GM12878 (cell line): ENCODE measurements around the gene PPP3CB. TPM values are rescaled to one million over a fixed set of nuclear protein-coding genes. Genes with fewer than 3 reads are reported as not detected.

Experiments used
- ATAC-seq: fragments of 200-7000 bp; cut with Tn5 transposase; 3 replicates; pipeline ENCODE4 v1.9.1; 2020; ENCODE audit warnings: mild to moderate bottlenecking, moderate library complexity
- BruUV-seq: library from RNA; stranded (reverse); fragments of 400-500 nt; replicated peaks from 2 replicates; lab custom pipeline; 2021; lab: Mats Ljungman, UMichigan
- CTCF ChIA-PET: fragments of 300-600 bp; sonication (Branson Sonifier 250); formaldehyde crosslinking; extraction: SDS; loops from one replicate; lab custom pipeline; 2021; ENCODE audit warnings: inconsistent platforms; lab: Yijun Ruan, JAX
- POLR2A ChIA-PET: fragments of 350-600 bp; formaldehyde crosslinking; extraction: SDS; loops from one replicate; lab custom pipeline; 2021; ENCODE audit warnings: inconsistent platforms; lab: Charles Lee
- RAD21 ChIA-PET: fragments of 300-600 bp; sonication (Branson Sonifier 250); formaldehyde crosslinking; loops from one replicate; lab custom pipeline; 2023; ENCODE audit warnings: antibody characterized with exemption; ENCODE audit not compliant: unreplicated experiment; lab: Charles Lee
- SMC1A ChIA-PET: fragments of 300-600 bp; sonication (Branson Sonifier 250); formaldehyde crosslinking; loops from one replicate; lab custom pipeline; 2023; ENCODE audit not compliant: unreplicated experiment, uncharacterized antibody; lab: Charles Lee
- DNase-seq: peaks from one replicate; pipeline ENCODE4 v3.0.0-alpha.2; 2011; ENCODE audit warnings: low read depth, low spot score
- FAIRE-seq: peaks from 3 replicates; lab custom pipeline; 2011; peaks lifted over from hg19 to GRCh38; lab: Jason Lieb, UNC
- H2AFZ ChIP-seq: 2 replicates; pipeline ENCODE4 v1.6.0; 2011; ENCODE audit warnings: low read depth, low read length, control low read depth; ENCODE audit not compliant: control insufficient read depth
- H3K27ac ChIP-seq: 2 replicates; pipeline ENCODE4 v1.5.1; 2011; ENCODE audit warnings: control low read depth; ENCODE audit not compliant: control insufficient read depth, insufficient read depth
- H3K27me3 ChIP-seq, 2 experiments: replicated peaks in 1 of 2; 2 replicates each; pipeline versions ENCODE4 v1.6.0 to v1.6.1; 2011; ENCODE audit warnings: low read length in 1 of 2; ENCODE audit not compliant: control insufficient read depth in 2 of 2, insufficient read depth in 2 of 2
- H3K36me3 ChIP-seq, 2 experiments: 2 replicates each; pipeline ENCODE4 v1.5.1; 2011; ENCODE audit warnings: low read length in 1 of 2; ENCODE audit not compliant: control insufficient read depth in 2 of 2, insufficient read depth in 2 of 2
- H3K4me1 ChIP-seq: 2 replicates; pipeline ENCODE4 v1.6.1; 2011; ENCODE audit warnings: mild to moderate bottlenecking, low read length, moderate library complexity, mixed read lengths; ENCODE audit not compliant: control insufficient read depth, insufficient read depth
- H3K4me2 ChIP-seq: 2 replicates; pipeline ENCODE4 v1.6.0; 2011; ENCODE audit warnings: control low read depth; ENCODE audit not compliant: control insufficient read depth, insufficient read depth
- H3K4me3 ChIP-seq: fragments of 200-600 bp; sonication (generic); 2 replicates; pipeline ENCODE4 v1.5.1; 2016
- H3K79me2 ChIP-seq: 2 replicates; pipeline ENCODE4 v1.6.0; 2011; ENCODE audit warnings: low read length; ENCODE audit not compliant: control insufficient read depth, insufficient read depth
- H3K9ac ChIP-seq: 2 replicates; pipeline ENCODE4 v1.8.0; 2011; ENCODE audit warnings: low read length, control low read depth, mixed read lengths; ENCODE audit not compliant: control insufficient read depth, insufficient read depth
- H3K9me3 ChIP-seq: replicated peaks from 3 replicates; pipeline ENCODE4 v1.5.1; 2011; ENCODE audit warnings: mild to moderate bottlenecking, low read length; ENCODE audit not compliant: control insufficient read depth, insufficient read depth
- H4K20me1 ChIP-seq: 2 replicates; pipeline ENCODE4 v1.6.0; 2011; ENCODE audit not compliant: control insufficient read depth, insufficient read depth
- BACH1 ChIP-seq: fragments of 450-650 bp; IDR thresholded peaks from 2 replicates; pipeline ENCODE4 v1.6.1; 2017; ENCODE audit warnings: mild to moderate bottlenecking, borderline replicate concordance
- BCL11A ChIP-seq: IDR thresholded peaks from 2 replicates; pipeline ENCODE4 v1.6.1; 2011; ENCODE audit warnings: low read depth, low read length
- E2F8 ChIP-seq: fragments of 450-650 bp; IDR thresholded peaks from 2 replicates; pipeline ENCODE4 v1.6.1; 2018; ENCODE audit warnings: mild to moderate bottlenecking, low read depth, moderate library complexity; ENCODE audit not compliant: partially characterized antibody
- IRF4 ChIP-seq: IDR thresholded peaks from 2 replicates; pipeline ENCODE4 v1.6.1; 2011; ENCODE audit warnings: low read depth, low read length
- JUNB ChIP-seq: IDR thresholded peaks from 2 replicates; pipeline ENCODE4 v1.6.1; 2016; ENCODE audit warnings: antibody characterized with exemption, mild to moderate bottlenecking
- MTA2 ChIP-seq: fragments of 450-650 bp; IDR thresholded peaks from 2 replicates; pipeline ENCODE4 v1.6.1; 2016; ENCODE audit warnings: low read depth, mild to moderate bottlenecking, moderate library complexity
- RAD51 ChIP-seq: fragments of 450-650 bp; IDR thresholded peaks from 2 replicates; pipeline ENCODE4 v1.6.1; 2016; ENCODE audit warnings: moderate library complexity, mild to moderate bottlenecking, inconsistent platforms
- SMARCA5 ChIP-seq: fragments of 450-650 bp; IDR thresholded peaks from 2 replicates; pipeline ENCODE4 v1.6.1; 2017; ENCODE audit warnings: mild to moderate bottlenecking
- SREBF1 ChIP-seq: IDR thresholded peaks from 2 replicates; pipeline ENCODE4 v1.6.1; 2012; ENCODE audit warnings: mild to moderate bottlenecking, low read length
- STAT1 ChIP-seq: fragments of 450-650 bp; conservative IDR thresholded peaks from 2 replicates; pipeline ENCODE4 v1.6.1; 2014; ENCODE audit warnings: antibody characterized with exemption, mild to moderate bottlenecking
- WGBS: methylation state at CpG from one replicate; pipeline ENCODE4 v1.1.6; 2016; ENCODE audit warnings: low lambda C conversion rate; ENCODE audit not compliant: insufficient replicate concordance, insufficient coverage; ENCODE audit errors: missing lambda C conversion rate; 5-methylcytosine and 5-hydroxymethylcytosine counted together
- in situ Hi-C: fragments of 300-500 bp; cut with MboI; formaldehyde crosslinking; loops from 9 replicates; pipeline ENCODE4 v1.14.3; 2018; ENCODE audit warnings: mixed read lengths
- intact Hi-C: fragments of 100-400 bp; cut with micrococcal nuclease; formaldehyde crosslinking; loops from one replicate; pipeline ENCODE4 v1.14.2; 2022; ENCODE audit not compliant: unreplicated experiment
- polyA plus RNA-seq, 11 experiments: library from polyadenylated mRNA; depleted of rRNA in 4 of 11; unstranded in 6 of 11; stranded (reverse) in 5 of 11; fragments of >200 nt; fragmentation: Nextera tagmentation in 4 of 11; fragmentation: Illumina TruSeq in 1 of 11; extraction: Ambion mirVana in 4 of 11; extraction: Trizol in 1 of 11; gene quantifications; 1 replicate in 1 of 11; 2 replicates in 10 of 11; pipeline versions ENCODE4 v1.2.1 to v1.2.3, GENCODE V29; 2011 to 2016; ENCODE audit warnings: inconsistent platforms in 2 of 11, missing spikeins in 2 of 11, low read depth in 1 of 11
- total RNA-seq, 4 experiments: library from RNA; depleted of rRNA in 3 of 4; stranded (reverse); fragments of >200 nt in 3 of 4; fragmentation: Illumina TruSeq in 1 of 4; extraction: Trizol in 1 of 4; gene quantifications; 2 replicates each; pipeline versions ENCODE4 v1.2.1 to v1.2.3, GENCODE V29; 2013 to 2021

Gene PPP3CB
- total and polyA plus RNA-seq, 10 of the 15 experiments (the other 5 are each of a cell fraction or from before 2014, with no cell fraction given) = 11.4 to 46.4 (median 19.3) TPM

GRCh38 chr10:73493781-73494180 is 2.0 kb downstream of the PPP3CB start:
- no peaks in the 10 kb centered on the region for H4K20me1 ChIP-seq
- peak overlapping the region; percentile 55 for H3K4me3 ChIP-seq
- 18% methylated on average over 2 of the region's 2 CpGs for WGBS

More at GRCh38 chr10:73493781-73494180, 2.0 kb downstream of the PPP3CB start:
- no peak overlapping the region for H2AFZ ChIP-seq
- ATAC-seq (no peak), FAIRE-seq (no peak), DNase-seq (no peak)
- TF ChIP-seq SREBF1 (no peak), BCL11A (no peak), RAD51 (no peak), IRF4 (no peak), BACH1 (no peak), STAT1 (no peak), SMARCA5 (no peak), JUNB (no peak), E2F8 (no peak), MTA2 (no peak)
- peak overlapping the region; percentile 79 for H3K4me2 ChIP-seq
- RAD21 ChIA-PET = interaction anchor here (0.6 to 1.5 kb wide), 3 partner anchors 98 to 119 kb away, joined by 3 to 4 read pairs (median 3); partner anchors contain the start of gene USP54
- no peaks in the 10 kb centered on the region for H3K27me3 ChIP-seq
- CTCF ChIA-PET = interaction anchor here (0.6 to 0.7 kb wide), 2 partner anchors 135 to 356 kb away, joined by 3 read pairs; partner anchors contain the start of gene CFAP70
- POLR2A ChIA-PET = interaction anchor here (0.7 to 1.3 kb wide), 2 partner anchors 9 to 1634 kb away, joined by 3 to 4 read pairs; no protein-coding TSS in a partner anchor
- in situ Hi-C loops (no loop called here), intact Hi-C loops (no loop called here)
- peaks cover 6% of the 10 kb centered on the region for H3K4me1 ChIP-seq
- H3K36me3 ChIP-seq = no peaks in the 10 kb centered on the region
- SMC1A ChIA-PET = interaction anchor here (0.7 to 1.4 kb wide), 5 partner anchors 12 to 57 kb away, joined by 3 to 5 read pairs (median 4); no protein-coding TSS in a partner anchor
- H3K79me2 ChIP-seq = peaks cover 48% of the 10 kb centered on the region
- no peak overlapping the region; the same call in 1 of the 2 replicates for H3K9ac ChIP-seq
- peak overlapping the region; percentile 20; the same call in 1 of the 2 replicates for H3K27ac ChIP-seq
- no TSS peak for BruUV-seq
- no peaks in the 10 kb centered on the region for H3K9me3 ChIP-seq
